Inferior parietal cortex (tissue), 1 donor: ENCODE measurements around the gene AP4M1.

Experiments used
- DNase-seq: peaks from one replicate; pipeline ENCODE4 v3.0.0-alpha.2; 2016; ENCODE audit errors: extremely low spot score

AP4M1 gene

GRCh38 chr7:100157334-100158228 is 56.1 kb downstream of the AP4M1 start:
- DNase-seq: no peak
